ENCODE measurements around the gene ACTL10. TPM values are rescaled to one million over a fixed set of nuclear protein-coding genes. Genes with fewer than 3 reads are reported as not detected.

Gene ACTL10
- total RNA-seq, 1 donor from 2014 or later: 2.2 TPM

- DNase-seq (ENCODE audit: low read depth): no peak
- H3K4me3 ChIP-seq (ENCODE audit: low read depth, low read length): no peak overlapping the region
- TF ChIP-seq, protein P1, sequence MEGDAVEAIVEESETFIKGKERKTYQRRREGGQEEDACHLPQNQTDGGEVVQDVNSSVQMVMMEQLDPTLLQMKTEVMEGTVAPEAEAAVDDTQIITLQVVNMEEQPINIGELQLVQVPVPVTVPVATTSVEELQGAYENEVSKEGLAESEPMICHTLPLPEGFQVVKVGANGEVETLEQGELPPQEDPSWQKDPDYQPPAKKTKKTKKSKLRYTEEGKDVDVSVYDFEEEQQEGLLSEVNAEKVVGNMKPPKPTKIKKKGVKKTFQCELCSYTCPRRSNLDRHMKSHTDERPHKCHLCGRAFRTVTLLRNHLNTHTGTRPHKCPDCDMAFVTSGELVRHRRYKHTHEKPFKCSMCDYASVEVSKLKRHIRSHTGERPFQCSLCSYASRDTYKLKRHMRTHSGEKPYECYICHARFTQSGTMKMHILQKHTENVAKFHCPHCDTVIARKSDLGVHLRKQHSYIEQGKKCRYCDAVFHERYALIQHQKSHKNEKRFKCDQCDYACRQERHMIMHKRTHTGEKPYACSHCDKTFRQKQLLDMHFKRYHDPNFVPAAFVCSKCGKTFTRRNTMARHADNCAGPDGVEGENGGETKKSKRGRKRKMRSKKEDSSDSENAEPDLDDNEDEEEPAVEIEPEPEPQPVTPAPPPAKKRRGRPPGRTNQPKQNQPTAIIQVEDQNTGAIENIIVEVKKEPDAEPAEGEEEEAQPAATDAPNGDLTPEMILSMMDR (conservative IDR thresholded peaks at IDR 0.05; ENCODE audit: low read depth, low read length): no peak
Observed at GRCh38 chr20:33669873-33670640, 3.3 kb downstream of the ACTL10 start.

DNA sequence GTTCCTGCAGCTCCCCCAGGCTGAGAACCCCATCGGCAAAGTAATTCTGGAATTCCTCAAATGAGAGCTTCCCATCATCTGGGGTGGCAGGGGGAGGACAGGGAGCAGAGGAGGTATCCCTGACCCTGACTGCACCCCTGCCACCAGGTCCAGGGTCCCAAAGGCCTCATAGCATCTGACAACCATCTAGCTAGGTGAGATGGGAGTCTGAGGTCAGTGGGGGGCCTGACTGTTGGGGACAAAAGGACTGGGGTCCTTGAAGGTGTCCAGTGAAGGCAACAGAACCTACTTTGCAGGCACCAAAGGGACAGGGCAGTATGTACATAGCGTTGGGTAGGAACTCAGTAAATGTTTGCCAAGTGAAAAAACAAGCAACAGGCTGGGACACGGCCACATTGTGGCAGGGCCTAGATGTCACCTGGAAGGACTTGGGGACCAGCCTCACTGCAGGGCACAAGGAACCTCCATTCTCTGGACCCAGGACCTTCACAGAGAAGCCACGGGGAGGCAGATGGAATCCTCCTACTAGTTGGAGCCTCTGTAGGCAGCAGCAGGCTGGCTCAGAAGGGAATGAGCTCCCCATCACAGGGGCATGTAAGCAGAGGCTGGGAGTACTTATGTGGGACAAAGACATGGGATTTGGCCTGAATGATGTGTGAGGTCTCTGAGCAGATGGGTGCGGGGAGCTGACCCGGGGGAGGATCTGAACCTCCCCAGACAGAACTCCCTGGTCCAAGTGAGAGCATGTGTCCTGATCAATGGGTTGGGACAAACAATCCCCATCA, 4.2 kb downstream of the ACTL10 start:
- H3K4me3 ChIP-seq (ENCODE audit: low read depth, low read length): no peak overlapping the region
- DNase-seq (ENCODE audit: low read depth): no peak
- TF ChIP-seq, protein P1 (conservative IDR thresholded peaks at IDR 0.05; ENCODE audit: low read depth, low read length): no peak

GRCh38 chr20:33671573-33672288, 5.0 kb downstream of the ACTL10 start:
- no peak for DNase-seq (ENCODE audit: low read depth)
- TF ChIP-seq, protein P1 (conservative IDR thresholded peaks at IDR 0.05; ENCODE audit: low read depth, low read length): no peak
- no peak overlapping the region for H3K4me3 ChIP-seq (ENCODE audit: low read depth, low read length)

DNA sequence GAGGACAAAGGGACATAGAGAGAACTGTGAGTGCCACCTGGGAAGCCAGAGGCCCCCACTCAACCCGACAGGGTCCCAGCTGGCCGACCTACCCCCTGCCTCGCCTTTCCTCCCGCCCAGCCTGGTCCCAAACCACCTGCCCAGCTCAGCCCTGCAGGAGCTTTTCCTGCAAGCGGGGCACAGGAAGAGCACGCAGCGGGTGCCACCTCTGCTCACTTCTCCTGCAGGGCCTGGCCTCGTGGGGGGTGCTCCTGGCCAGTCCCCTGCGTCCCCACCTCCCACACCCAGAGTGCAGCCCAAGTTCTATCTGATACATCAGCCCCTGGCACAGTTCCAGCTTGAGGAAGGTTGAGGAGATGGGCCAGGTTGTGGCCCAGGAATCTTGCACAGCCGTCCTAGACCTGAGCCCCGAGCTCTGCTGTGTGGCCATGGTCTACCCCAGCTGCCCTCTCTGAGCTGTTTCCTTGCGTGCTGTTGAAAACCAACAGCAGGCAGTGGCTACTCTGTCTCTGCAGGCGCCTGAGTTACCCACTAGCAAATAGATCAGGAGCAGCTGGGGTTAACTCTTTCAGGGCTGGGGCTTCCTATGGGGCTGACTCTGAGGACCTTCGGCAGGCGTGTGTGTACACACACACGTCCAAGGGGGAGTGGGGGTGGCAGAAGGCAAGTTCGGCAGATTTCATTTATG, 5.8 kb downstream of the ACTL10 start:
- TF ChIP-seq, protein P1 (conservative IDR thresholded peaks at IDR 0.05; ENCODE audit: low read depth, low read length): no peak
- no peak for DNase-seq (ENCODE audit: low read depth)
- H3K4me3 ChIP-seq (ENCODE audit: low read depth, low read length): peak overlapping the region; percentile 86

DNA sequence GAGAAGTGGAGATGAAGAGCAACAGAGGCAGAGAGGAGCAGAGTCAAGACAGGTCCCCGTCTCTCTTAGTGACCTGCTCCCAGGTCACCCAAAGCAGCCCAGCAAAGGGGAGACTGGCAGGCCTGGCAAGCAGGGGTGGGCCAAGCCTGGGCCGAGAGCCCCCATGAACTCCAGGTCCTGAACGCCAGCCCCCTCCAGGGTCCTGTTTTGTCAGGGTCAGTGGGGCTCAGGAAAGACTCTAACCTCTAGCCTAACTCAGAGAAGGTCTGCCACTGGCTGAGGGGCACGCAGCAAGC, 6.3 kb downstream of the ACTL10 start:
- TF ChIP-seq, protein P1 (conservative IDR thresholded peaks at IDR 0.05; ENCODE audit: low read depth, low read length): no peak
- DNase-seq (ENCODE audit: low read depth): no peak
- peak overlapping the region; percentile 86 for H3K4me3 ChIP-seq (ENCODE audit: low read depth, low read length)

GRCh38 chr20:33673410-33674293, 6.9 kb downstream of the ACTL10 start:
- TF ChIP-seq, protein P1 (conservative IDR thresholded peaks at IDR 0.05; ENCODE audit: low read depth, low read length): no peak
- peak overlapping the region; percentile 86 for H3K4me3 ChIP-seq (ENCODE audit: low read depth, low read length)
- DNase-seq (ENCODE audit: low read depth): no peak

All from epithelial cell of proximal tubule (primary cell).